ENCODE results near the gene LIAS.
A peak's percentile ranks its signal among the peaks of the same experiment; 100 is the strongest.
"Not testable (repeated sequence)": the region's sequence is repeated elsewhere in the genome, so short reads cannot be mapped to it uniquely, and the experiment has no call there.

Gene LIAS

GRCh38 chr4:39502019-39502663 lies 43.3 kb downstream of the LIAS start:
- peak; percentile 97 for DNase-seq

- peak; percentile 91 for DNase-seq
Observed at GRCh38 chr4:39502664-39503035, 43.8 kb downstream of the LIAS start.

- DNase-seq = no peak
Observed at GRCh38 chr4:39504538-39504937, 45.7 kb downstream of the LIAS start.

- DNase-seq = no peak
Observed at GRCh38 chr4:39505581-39505980, 46.7 kb downstream of the LIAS start.

GRCh38 chr4:39510348-39510929 lies 51.6 kb downstream of the LIAS start:
- DNase-seq = no peak

- DNase-seq = not testable (repeated sequence)
Observed at GRCh38 chr4:39514266-39514665, 55.4 kb downstream of the LIAS start.

GRCh38 chr4:39514888-39515401 lies 56.1 kb downstream of the LIAS start:
- DNase-seq = no peak

GRCh38 chr4:39515669-39516401 lies 57.0 kb downstream of the LIAS start:
- DNase-seq = not testable (repeated sequence)

GRCh38 chr4:39516407-39516966 lies 57.6 kb downstream of the LIAS start:
- no peak for DNase-seq

GRCh38 chr4:39518484-39518883 lies 59.6 kb downstream of the LIAS start:
- DNase-seq = no peak

GRCh38 chr4:39521253-39521919 lies 62.5 kb downstream of the LIAS start:
- DNase-seq = peak; percentile 83

- no peak for DNase-seq
Observed at GRCh38 chr4:39522068-39522467, 63.2 kb downstream of the LIAS start.

GRCh38 chr4:39524161-39524957 lies 65.5 kb downstream of the LIAS start:
- DNase-seq = no peak

GRCh38 chr4:39525822-39526690 lies 67.2 kb downstream of the LIAS start:
- DNase-seq = no peak

GRCh38 chr4:39526765-39527295 lies 68.0 kb downstream of the LIAS start:
- DNase-seq = no peak

GRCh38 chr4:39527296-39528060 lies 68.6 kb downstream of the LIAS start, which contains the start of gene UGDH:
TSS of gene UGDH (minus strand) at chr4:39527439. CDS start at chr4:39521512, 5,927 bp downstream.
- DNase-seq = peak; percentile 100

GRCh38 chr4:39528061-39528465 lies 69.2 kb downstream of the LIAS start:
- no peak for DNase-seq

Data from fibroblast of skin of scalp (primary cell).